GM12891 (cell line): ENCODE data around the gene STK32B.

Experiments
- POLR2A ChIP-seq: IDR thresholded peaks from 2 replicates; pipeline ENCODE4 v1.6.1; 2011; ENCODE audit warnings: low read depth, low read length, control low read depth
- POLR2AphosphoS5 ChIP-seq: IDR thresholded peaks from 2 replicates; pipeline ENCODE4 v1.6.1; 2011; ENCODE audit warnings: low read depth, low read length, control low read depth

- TF ChIP-seq POLR2A: no peak
- no peak for TF ChIP-seq POLR2AphosphoS5
Observed at GRCh38 chr4:5019796-5020195, 31.5 kb upstream of the STK32B start.
